ENCODE results near the gene SMARCE1. TPM values are rescaled to one million over a fixed set of nuclear protein-coding genes. Genes with fewer than 3 reads are reported as not detected.

SMARCE1 gene
- polyA plus RNA-seq, 4 donors, result 252 to 315 (median 279) TPM

DNA sequence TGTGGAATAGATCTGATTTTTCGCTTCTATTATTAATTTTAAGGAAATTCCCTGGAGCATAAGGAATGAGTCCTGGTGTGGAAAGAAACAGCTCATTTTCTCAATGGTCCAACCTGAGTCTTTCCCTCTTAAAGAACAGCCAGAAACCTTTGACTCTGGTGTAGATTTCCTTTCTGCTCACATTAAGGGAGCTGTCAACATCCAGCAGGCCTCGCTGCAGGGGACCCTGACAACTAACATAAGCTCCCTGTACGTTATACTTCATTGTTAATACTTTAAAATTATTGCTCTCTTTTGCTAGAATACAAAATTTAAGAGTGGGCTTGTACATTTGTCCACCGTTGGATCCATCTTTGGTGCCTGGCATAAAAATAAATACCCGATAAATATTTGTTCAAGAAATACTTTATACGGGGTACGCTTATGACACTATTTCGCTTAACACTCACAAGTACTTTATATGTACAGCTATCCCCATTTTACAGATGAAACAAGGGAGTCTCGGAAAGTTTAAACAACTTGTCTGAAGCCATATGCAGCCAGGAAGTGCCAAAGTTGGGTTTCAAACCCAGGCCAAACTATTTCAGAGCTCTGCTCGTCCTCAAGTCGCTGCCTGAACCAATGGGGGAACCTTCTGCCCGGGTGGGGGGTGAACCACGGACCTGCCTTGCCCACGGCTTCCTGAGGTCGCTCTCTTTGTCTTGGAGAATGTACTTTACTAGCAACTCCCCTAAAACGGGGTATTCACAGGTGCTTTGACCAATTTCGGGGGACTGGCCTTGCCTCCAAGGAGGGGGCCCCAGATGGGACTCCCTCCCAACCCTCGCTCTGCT, 611 bp downstream of the SMARCE1 start:
- peak in 1 of 4 donors; percentile 9 for DNase-seq (ENCODE audit: low read depth in 4 of 4, low spot score in 3 of 4)

DNA sequence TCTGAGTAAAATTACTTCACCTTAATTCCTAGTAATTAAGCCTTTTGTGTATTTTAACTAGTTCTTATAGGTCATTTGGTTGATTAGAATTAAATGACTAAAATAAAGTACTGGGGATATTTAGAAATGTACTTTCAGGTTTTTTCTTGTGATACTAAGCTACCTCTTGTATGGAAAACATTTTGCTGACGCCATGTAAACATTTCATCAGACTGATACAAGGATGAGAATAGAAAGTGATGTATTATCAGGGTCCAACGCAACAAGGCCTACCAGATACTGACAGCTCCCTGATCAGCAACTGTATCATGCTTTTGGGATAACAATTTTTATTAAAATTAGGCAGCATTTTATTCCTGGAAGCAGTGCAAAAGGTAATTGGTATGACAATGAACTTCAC, 1.7 kb downstream of the SMARCE1 start:
- DNase-seq (ENCODE audit: low read depth in 4 of 4, low spot score in 3 of 4), result no peak

DNA sequence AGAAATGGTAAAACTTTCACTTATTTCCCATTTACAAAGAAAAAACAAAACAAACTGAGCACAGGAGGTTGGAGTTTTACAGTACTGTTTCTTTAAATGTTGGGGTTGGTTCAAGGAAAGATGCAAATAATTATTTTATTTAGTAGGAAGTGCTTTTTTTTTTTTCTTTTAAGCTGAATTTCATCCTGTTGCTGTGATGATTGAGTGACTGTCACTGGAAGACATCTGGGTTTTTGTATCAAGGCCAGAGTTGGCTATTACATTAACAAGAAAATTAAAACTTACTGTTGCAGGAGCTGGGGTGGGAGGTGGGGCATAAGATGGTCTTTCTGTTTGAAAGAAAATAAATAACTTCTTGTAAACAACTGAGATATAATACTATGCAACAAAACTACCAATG, 2.3 kb downstream of the SMARCE1 start:
- no peak for DNase-seq (ENCODE audit: low read depth in 4 of 4, low spot score in 3 of 4)

DNA sequence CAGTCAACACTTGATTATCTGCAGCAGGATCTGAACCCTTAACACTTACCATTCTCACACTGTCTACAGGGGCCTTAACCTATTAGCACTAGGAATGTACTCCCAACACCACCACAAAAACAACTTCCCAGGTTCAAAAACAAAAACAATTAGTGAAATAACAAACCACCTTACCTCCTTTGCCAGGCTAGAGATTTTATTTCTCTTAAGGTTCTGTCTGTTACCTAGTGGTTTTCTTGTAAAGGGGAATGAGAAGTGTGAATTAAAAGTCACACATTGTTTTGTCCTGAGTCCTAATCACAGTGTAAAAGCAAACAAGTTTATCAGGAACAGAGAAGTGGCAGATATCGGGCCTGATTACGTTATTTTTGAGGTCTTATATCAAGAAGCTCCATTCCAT, 9.7 kb downstream of the SMARCE1 start:
- DNase-seq (ENCODE audit: low read depth in 4 of 4, low spot score in 3 of 4), result no peak

DNA sequence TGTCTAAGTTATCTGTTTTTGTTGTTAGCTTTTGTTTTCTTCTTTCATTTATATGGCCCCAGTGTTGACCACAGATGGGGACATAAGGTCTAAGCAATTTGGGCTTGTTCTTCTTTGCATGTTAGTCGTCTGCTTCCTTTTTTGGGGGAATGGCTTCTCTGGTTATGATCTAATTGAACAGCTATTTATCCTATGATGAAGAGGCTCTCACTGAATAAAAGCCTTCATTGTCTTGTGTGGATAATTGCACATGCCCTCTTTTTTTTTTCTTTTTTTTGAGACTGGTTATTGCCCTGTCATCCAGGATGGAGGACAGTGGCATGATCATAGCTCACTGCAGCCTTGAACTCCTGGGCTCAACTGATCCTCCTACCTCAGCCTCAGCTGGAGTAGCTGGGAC, 13.7 kb downstream of the SMARCE1 start:
- DNase-seq (ENCODE audit: low read depth in 4 of 4, low spot score in 3 of 4), result no peak

DNA sequence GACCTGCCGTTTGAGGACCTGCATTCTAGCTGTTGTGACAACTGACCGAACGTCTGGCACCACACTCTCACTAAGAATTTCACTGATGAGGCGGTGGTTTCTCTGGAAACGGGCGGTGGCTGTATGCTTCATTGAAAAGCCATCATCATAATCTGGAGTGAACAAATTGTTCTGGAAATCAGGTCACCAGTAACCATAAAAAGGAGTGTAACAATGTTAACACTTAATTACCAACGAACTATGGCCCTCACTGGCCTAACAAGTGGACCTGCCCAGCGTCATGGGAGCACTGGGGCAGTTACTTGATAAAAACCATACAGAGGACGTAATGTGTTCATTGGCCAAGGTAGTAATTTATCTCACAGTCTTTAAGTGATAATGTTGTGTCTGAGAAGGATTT, 15.4 kb downstream of the SMARCE1 start:
- no peak for DNase-seq (ENCODE audit: low read depth in 4 of 4, low spot score in 3 of 4)

DNA sequence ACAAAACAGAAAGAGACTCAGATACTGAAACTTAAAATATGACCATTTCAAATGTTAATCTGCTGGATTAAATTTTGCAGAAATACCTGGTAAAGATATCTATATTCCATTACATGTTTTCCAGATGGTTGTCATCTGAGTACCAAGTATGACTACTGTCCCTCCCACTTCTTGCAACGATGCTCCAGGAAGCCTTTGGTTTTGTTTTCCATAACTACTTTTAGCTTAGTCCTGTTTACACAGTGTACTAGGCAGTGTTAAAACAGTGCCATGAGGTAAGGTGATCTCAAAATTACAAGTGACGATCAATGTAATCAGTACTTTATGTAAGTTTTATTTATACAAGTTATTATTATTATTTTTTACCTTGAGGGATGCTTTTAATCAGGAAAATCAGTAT, 17.8 kb downstream of the SMARCE1 start:
- DNase-seq (ENCODE audit: low read depth in 4 of 4, low spot score in 3 of 4), result no peak

DNA sequence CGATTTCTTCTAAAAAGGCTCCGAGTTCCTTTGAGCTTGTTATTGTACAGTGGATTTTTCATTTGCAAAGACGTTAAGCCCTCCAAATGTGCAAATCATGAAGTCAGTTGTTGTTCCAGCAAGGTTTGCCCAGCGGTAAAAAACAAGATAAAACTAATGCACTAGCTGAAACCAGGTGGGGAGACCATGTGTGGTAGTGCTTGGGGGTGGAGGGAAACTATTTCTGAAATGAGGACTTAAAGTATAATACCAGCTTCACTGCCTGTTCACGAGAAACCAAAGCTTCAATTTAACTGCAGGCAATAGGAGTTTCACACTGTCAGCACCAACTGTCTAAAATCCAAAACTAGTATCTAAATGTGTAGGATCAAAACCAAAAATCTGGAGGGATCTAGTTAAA, 22.3 kb downstream of the SMARCE1 start:
- DNase-seq (ENCODE audit: low read depth in 4 of 4, low spot score in 3 of 4), result no peak

DNA sequence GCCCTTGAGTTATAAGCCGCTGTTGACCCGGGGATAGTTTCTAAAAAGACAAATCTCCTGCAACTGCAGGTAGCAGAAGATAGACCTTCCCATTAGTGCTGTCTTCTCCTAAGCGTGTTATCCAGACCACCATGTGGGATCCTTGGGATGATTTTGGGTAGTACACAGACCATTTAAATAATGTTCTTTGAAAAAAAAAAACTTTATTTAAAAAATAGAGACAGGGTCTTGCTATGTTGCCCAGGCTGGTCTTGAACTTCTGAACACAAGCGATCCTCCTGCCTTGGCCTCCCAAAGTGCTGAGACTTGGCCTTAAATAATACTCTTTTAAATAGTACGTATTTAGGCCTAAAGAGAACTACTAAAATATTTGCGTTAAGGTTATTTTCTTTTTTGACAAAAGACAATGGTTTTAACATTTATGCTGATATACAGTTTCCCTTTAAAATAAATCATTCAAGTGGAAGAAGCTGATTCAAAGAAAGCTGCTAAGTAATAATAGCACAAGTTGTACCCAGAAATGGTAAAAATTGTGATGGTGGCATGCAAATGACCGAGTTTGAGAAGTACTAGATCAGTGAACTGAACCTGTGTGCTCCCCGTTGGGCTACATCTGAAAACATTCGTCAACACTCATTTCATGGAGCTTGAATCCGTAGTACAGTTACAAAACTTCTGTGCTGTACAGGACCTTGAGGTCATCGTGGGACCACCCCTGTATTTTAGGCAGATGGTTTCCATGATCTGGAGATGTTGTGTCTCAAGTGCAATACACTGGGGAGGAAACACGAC, 24.0 kb downstream of the SMARCE1 start:
- no peak for DNase-seq (ENCODE audit: low read depth in 4 of 4, low spot score in 3 of 4)

DNA sequence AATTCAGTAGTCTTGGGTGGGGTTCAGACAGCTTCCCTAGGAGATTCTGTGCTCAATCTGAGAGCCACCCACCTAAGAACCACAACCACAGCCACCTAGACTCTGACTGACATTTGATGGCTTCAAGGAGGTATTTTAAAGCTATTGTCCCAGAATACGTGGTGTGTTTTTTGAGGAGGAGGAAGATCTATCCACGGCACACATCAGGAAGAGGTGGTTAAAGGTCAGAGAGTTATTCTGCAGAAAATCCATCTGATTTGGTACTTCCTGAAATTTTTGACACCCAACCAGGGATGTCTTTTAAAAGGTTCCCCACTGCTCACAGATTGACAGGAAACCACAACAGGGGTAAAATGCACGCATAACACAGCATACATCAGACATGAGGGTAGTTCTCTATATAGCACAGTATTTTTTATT, 25.1 kb downstream of the SMARCE1 start:
- DNase-seq (ENCODE audit: low read depth in 4 of 4, low spot score in 3 of 4), result no peak

DNA sequence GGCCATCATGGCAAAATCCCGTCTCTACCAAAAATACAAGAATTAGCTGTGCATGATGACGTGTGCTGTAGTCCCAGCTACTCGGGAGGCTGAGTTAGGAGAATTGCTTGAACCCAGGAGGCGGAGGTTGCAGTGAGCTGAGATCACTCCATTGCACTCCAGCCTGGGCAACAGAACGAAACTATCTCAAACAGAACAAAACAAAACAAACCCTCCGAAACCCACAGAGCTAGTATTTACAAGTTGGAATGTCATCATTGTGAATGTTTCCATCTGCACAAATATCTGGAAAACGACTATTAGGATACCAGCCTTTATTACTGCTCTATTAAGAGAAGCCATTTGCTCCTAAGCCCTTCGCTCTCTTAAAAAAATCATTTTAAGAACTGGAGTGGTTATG, 26.0 kb downstream of the SMARCE1 start:
- DNase-seq (ENCODE audit: low read depth in 4 of 4, low spot score in 3 of 4), result no peak

DNA sequence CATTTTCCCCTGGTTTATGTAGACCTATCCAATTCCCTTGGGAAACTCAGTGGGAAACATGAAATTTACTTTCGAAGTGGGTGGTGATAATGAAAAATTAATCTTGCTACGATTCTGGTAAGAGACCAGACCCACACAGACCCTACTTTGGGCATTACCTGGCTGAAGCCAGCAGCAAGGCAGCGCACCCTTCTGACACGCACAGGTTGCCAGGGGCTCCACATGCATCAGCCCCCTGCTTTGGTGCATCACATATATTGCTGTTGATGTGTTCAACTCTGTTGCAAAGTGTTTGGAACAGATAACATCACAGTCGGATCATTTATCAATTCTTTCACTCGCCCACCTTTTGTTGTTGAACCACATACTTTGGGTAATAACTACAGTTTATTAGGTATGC, 26.6 kb downstream of the SMARCE1 start:
- DNase-seq (ENCODE audit: low read depth in 4 of 4, low spot score in 3 of 4), result no peak

DNA sequence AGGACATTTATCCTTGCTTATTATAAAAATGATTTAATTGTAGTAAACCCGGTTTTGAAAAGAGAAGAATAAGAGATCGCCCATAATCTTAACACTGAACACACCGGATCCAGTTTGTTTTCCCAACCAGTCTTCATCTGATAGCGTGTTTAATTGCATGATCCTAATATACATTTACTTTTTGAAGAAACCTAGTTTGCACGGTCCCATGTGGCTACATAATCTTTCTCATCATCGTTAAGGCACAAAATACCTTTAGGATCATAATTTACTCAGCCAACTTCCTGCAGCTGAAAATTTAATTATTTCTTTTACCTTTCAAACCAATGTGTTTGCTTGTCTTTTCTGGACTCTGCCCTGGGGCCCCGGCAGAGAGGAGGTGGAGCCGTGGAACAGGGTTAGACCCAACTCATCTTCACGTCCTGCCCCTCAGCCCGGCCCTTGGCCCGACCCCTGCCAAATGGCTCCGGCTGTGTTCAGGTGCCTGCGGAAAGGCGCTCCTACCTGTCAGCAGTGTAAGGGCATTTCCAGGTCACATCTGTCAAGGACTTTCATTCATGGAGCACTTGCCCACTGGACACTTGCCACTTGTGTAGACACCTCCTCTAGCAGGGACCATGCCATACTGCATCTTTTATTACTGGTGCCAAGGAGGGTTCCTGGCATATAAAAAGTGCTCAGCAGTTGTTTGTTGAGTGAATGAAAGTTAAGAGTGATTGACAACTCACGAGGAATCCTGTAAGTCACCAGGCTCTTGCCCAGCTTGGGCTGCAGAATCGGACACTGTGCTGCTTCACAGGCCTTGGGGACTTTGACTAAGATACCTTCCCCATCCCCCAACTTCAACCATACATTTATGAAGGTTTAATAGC, 28.6 kb downstream of the SMARCE1 start:
- DNase-seq (ENCODE audit: low read depth in 4 of 4, low spot score in 3 of 4), result no peak

DNA sequence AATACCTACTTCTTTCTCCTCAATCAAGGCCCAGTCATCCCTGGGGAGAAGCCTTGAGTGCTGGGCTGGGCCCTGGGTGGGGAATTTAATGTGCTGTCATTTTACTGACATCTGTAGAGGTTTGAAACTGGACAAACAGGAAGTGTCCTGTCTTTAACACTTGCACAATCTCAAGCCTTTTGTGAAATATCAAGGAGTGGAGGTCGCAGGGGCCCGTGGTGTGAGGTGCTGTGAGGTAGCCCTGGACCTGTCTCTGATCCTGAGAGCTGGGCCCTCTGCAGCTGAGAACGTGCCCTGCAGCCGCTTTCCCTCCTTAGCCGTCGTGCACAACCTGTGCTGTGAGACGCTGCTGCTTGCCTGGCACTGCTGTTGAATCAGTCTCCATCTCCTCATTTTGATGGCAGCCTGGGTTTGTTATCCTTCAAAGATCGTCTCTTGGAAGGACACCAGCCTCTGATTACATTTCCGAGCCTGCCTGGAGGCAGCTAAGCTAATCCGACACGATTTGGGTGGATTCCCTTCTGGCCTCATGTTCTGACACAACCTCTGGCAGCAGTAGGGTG, 29.9 kb downstream of the SMARCE1 start:
- DNase-seq (ENCODE audit: low read depth in 4 of 4, low spot score in 3 of 4), result no peak

DNA sequence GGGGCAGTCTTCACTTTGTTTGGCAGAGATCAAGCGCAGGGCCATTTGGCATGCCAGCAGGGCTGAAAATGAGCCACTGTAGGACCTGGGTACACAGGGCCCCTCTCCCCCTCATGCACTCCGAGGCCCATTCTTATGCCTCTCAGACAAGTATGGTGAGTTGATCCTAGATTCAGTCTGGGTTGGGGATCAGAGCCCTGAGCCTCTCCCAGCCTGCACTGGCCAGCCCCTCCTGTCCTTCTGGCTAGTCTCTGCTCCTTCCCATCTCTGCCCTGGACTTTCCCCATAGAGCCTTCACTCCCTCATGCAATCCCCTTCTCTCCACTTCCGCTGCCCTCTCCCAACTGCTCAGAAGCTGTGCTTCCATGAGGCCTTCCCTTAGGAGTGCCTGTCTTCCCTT, 31.0 kb downstream of the SMARCE1 start:
- no peak for DNase-seq (ENCODE audit: low read depth in 4 of 4, low spot score in 3 of 4)

DNA sequence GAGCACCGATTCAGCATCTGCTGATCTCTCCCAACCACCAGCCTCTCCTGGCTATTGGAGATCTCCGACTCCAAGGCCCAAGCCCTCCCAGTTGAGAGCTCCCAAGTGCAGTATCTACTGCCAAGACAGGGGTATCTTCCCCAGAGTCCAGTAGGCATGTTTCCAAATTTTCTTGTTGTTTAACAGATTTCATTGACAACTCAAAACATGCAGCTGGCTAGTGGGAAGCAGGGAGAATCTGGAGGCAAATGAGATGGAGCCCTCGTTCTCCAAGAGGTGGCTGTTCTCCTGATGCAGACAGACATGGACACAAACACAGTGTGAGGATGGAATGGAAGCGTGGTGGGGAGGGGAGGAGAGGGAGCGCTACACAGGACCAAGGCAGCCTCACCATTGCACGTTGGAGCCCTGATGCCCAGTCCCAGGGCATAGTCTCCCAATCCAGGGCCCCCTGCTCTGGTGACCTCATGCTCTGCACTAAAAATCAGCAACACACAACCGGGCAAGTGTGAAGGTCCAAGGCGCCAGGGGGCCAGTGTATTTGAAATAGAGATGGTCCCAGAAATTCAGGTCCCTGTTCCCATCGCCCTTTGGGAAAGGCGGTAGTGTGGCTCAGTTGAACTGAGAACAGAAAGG, 31.7 kb downstream of the SMARCE1 start:
- DNase-seq (ENCODE audit: low read depth in 4 of 4, low spot score in 3 of 4), result no peak

DNA sequence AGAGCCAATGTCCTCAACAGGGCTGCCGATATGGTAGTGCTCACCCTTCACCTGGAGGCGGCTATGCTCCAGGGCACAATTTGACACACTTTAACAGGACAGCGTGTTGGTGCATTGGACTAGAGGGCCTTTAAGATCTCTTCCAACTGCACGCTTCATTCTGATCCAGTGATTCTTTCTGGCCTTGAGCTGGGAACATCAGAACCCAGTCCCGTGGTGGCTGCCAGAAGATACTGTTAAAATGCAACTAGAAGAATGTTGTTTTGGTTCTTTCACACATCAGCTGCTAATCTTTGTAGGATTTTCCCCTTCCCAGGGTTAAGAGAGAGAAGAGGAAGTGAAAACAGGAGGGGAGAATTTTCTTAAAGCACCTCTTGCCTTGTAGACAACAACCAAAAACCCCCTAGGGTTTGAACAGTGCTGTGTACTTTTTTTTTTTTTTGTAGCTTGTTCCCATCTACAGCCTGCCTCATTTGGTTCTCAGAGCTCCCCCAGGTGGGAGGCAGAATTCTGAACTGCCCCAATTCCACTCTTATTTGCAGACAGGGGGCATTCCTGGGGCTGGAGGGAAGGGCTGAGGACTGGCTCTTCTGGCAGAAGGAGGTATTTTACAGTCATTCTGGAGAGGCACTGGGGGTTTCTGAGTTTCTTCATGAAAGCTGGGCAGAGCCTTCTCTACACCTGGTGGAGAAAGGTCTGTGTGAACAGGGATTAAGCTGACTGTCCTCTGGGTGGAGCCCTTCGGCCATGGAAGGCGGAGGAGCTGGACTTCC, 32.4 kb downstream of the SMARCE1 start:
- DNase-seq (ENCODE audit: low read depth in 4 of 4, low spot score in 3 of 4), result peak in 1 of 4 donors; percentile 18

DNA sequence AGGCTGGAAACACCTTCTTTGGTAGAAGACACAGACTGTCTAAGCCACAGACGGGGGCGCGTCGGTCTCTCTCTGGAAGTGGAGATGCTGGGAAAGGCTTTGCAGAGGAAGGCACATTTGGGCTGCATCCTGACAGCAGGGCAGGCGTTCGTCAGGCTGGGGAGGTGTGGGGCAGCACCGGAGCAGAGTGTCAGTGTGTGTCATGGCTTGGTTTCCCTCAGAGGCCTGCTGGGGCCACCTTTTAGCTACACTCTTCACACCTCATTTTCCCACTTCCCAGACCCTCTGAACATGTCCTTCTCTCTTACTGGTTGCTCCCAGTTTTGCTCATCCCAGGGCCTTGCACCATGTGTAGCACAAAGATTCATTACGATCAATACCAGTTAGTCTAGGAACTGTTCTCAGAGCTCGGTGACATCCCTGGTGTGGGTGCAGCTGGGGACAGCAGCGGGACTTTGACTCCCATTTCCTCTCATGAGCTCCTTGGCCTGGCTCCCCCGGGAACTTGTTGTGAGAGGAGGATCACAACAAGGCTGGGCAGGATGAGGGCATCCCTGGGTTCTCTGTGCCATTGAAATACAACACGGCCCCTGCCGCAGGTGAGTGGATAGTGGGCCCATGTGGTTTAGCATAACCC, 33.1 kb downstream of the SMARCE1 start:
- no peak for DNase-seq (ENCODE audit: low read depth in 4 of 4, low spot score in 3 of 4)

All from right renal pelvis (tissue), 4 donors.